NCI-H2171 treated with DMSO at 0.1 percent for 48 hours (cell line): ENCODE measurements around the gene PARP15.
A peak's percentile ranks its signal among the peaks of the same experiment; 100 is the strongest.
"Not testable (repeated sequence)": the region's sequence is repeated elsewhere in the genome, so short reads cannot be mapped to it uniquely, and the experiment has no call there.

Experiments
- DNase-seq: peaks from one replicate; lab custom pipeline; 2025; lab: John Stamatoyannopoulos, UW

The PARP15 gene

GRCh38 chr3:122619040-122619439 lies 41.6 kb downstream of the PARP15 start:
- no peak for DNase-seq

DNA sequence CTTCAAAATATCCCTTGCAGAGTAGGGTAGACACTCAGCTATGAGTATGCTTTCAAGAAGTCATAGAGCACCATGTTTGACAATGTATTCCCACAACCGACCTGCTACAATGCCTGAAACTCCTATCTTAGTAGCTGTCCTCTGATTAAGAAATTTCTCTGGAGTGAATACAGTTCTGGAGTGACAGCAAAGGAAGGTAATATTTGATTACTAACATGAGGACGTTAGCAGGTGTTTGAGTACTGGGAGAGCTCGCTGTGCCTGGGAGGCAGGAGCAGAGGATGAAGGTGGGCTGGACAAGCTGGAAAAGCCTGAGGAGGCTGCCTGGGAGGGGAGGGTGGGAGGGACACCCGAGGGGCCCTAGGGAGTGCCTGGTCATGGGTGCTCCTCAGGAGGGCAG lies 42.9 kb downstream of the PARP15 start:
- no peak for DNase-seq

DNA sequence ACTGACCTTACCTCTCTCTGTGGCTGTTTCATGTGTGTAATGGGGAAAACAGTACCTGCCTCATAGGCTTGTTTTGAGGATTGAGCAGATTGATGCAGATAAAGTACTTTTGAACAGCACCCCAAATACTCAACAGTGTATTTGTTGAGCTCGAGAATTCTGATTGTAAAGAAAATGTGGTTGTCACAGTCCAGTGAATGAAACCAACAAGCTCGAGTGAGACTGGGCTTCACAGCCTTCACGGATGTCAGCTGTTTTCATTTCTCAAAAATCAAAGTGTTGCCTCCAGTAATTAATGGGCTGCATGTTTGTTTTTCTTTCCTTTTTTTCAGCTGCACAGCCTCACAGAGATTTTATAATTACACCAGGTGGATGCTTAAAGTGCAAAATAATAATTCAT lies 43.7 kb downstream of the PARP15 start:
- no peak for DNase-seq

DNA sequence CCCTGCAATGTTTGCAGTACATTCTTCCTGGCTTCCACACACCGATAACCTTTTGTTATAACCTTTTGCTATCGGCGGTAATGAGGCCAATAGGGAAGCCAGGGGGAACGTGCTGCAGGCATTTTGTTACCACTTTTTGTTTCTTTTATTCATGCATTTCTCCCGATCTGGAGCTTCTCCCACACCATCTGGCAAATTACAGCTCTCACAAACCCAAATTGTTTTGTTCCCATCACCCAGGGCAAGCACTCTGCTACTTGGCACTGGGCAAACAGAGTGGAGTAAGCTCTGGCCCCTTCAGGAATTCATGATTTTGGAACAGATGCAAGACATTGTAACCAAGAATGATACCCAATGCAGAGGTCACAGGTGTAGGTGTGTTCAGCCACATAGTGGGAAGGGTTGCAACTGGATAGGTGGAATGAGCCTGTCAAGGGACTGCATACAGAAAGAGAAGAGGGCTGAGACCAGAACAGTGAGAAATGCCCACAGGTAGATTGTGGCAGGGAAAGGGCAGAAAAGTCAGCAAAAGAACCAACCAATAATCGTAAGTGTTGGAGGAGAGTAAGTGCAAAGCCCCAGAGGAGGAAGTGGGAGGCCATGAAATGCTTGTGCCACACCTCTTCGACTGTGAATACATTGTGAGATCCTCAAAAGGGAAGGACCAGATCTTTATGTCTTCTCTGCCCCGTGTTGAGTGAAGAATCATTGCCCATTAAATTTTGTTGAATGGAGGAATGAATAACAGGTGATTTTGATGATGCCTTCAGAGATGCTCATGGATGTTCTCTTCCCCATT lies 45.8 kb downstream of the PARP15 start:
- DNase-seq: no peak

GRCh38 chr3:122626515-122627180 lies 49.2 kb downstream of the PARP15 start:
- DNase-seq: no peak

DNA sequence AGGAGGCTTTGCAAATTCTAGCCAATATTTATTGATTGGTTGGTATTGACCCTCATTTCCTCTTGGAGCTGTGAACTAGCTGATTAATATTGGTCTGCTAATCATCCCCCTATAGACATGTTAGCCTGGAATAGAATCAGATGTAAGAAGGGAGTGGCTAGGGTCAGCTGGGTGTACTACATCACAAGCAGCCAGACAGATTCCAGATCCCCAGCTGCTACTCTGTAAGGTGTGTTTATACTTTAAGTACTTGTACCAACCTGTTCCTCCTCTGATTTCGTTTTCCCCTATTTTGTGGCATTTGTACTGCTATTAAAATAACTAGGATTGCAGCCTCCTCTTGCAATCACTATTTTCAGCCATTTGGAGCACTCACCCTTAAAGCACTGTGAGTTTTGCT lies 49.9 kb downstream of the PARP15 start:
- peak; percentile 59 for DNase-seq

DNA sequence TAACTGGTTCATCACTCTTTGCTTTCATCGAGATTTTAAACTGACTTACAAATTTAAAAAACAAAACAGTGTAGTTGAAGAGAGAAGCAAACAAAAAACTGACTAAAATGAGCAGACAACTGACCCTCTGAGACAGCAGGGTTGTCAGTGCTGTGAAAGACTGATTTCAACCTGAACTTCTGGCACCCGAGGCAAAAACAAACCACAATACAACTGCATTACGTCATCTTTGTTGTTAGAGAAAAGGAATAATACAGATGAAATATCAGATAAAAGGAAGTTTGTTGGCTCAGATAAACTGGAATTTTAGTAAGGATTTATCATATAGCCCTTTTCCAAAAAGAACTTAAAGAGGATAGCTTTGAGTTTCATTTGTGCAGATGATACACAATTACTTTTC lies 51.1 kb downstream of the PARP15 start:
- no peak for DNase-seq

GRCh38 chr3:122629763-122630162 lies 52.3 kb downstream of the PARP15 start:
- no peak for DNase-seq

- no peak for DNase-seq
Measured at GRCh38 chr3:122635789-122636188, 58.3 kb downstream of the PARP15 start.

DNA sequence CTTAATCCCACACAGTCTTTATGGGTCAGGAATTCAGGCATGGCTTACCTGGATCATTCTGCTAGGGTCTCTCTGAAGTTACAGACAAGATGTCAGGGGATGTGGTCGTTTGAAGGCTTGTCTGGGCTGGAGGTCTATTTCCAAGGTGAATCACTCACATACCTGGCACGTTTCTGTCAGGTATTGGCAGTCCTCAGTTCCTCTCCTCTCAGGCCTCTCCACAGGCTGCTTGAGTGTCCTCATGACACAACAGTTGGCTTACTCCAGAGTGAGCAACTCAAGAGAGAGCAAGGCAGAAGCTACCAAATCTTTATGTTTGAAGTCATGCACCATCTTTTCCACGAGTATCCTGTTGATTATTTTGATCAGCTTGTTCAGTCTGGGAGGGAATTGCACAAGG lies 59.2 kb downstream of the PARP15 start:
- no peak for DNase-seq

- no peak for DNase-seq
Measured at GRCh38 chr3:122640437-122640999, 63.1 kb downstream of the PARP15 start.

DNA sequence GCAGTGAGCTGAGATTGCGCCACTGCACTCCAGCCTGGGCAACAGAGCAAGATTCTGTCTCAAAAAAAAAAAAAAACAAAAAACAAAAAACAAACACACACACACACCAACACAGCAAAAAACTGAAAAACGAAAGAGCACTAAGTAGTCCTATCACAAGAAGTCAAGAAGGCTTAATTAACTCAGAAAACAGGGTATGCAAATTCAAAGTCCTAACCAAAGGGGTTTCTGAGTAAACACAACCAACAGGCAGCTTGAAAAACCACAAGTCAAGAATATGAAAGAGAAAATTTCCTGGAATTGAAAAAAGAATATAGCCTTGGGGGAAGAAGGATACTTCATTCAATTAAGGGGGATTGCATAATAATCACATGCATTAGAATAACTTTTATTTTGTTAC lies 65.5 kb downstream of the PARP15 start:
- no peak for DNase-seq

DNA sequence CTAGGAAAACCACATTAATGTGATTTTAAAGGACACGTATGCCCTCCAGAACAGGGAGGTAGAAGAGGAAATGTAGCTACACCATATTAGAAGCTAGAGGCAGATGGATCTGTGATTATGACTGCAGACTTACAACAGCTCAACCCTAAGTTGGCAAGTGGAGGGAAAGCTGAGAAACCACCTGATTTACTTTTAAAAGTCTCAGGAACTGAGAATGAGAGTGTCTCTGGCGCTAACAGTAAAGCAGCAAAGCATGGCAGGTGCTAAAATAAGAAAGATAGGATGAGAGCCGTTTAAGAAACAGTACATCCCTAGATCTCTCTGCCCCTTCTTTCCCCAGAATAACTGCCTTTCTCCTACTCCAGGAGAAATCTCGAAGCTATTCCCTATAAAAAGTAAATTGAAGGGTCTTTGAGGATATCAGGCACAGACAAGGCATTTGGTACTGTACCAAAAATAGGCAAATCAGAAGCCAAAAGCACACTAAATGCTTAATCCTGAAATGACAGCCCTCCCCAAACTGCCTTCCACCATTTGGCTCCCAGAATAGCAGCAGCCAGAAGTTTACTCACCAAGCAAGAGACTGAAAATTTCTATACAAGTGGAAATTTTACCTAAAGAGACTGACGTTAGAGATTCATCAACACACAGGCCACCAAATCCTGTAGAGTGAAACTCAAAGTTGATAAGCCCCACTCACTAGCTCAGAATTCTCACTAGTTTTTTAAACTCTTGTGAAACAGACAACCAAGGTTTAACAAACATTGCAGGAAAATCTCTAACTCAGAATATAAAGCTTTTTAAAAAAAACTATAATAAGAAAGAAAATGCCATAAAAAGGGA lies 68.9 kb downstream of the PARP15 start:
- DNase-seq: no peak

- DNase-seq: not testable (repeated sequence)
Measured at GRCh38 chr3:122651233-122651907, 73.9 kb downstream of the PARP15 start.

DNA sequence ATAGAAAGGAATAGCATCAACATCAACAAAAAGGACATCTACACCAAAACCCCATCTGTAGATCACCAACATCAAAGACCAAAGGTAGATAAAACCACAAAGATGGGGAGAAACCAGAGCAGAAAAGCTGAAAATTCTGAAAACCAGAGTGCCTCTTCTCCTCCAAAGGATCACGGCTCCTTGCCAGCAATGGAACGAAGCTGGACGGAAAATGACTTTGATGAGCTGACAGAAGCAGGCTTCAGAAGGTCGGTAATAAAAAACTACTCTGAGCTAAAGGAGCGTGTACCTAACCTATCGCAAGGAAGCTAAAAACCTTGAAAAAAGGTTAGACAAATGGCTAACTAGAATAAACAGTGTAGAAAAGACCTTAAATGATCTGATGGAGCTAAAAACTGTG lies 74.5 kb downstream of the PARP15 start:
- DNase-seq: not testable (repeated sequence)

- DNase-seq: not testable (repeated sequence)
Measured at GRCh38 chr3:122658336-122658735, 80.9 kb downstream of the PARP15 start.

DNA sequence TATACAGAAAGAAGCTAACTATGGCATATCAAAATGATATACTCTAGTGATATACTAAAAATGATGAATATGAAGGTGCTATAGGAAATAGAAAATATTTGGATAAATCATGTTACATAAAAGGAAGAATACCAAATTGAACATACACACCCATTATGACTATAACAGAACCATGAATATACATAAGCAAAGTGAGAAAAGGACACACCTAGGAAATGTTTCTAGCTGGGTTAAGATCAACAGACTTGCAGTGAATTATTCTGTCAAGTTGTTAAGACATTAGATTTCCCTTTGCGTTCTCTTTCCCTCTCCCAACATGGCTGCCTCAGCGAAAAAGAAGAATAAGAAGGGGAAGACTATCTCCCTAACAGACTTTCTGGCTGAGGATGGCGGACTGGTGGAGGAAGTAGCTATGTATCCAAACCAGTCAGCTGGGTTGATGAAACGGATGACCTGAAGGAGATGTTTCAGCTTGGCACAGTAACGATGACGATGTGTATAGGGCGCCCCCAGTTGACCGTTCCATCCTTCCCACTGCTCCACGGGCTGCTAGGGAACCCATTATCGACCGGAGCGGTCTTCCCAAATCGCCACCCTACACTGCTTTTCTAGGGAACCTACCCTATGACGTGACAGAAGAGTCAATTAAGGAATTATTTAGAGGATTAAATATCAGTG lies 83.0 kb downstream of the PARP15 start:
- DNase-seq: no peak

- no peak for DNase-seq
Measured at GRCh38 chr3:122661633-122662032, 84.2 kb downstream of the PARP15 start.

- DNase-seq: no peak
Measured at GRCh38 chr3:122662505-122662904, 85.1 kb downstream of the PARP15 start.

- DNase-seq: peak; percentile 85
Measured at GRCh38 chr3:122665226-122665786, 87.9 kb downstream of the PARP15 start.

- DNase-seq: peak; percentile 80
Measured at GRCh38 chr3:122665881-122666280, 88.4 kb downstream of the PARP15 start.
